ENCODE measurements around the gene ZNF519.

Gene ZNF519

DNA sequence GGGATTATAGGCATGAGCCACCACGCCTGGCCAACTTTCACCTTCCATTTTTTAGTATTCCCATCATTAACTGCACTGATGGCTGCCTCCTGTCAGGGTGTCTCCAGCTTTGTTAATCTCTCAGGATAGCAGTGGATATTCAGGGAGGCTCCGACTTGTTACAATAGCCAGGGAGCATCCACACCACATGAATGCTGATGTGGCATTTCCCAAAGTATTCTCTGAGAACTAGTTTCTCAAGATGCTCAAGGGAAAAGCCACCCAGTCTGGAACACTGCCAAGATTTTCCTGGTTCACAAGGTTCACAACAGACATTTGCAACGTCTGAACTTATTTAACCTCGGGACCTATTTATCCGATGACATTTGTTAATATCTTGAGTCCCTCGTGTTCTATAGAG, 33.8 kb downstream of the ZNF519 start:
- DNase-seq (ENCODE audit: low read depth in 2 of 2), result no peak

- no peak for DNase-seq (ENCODE audit: low read depth in 2 of 2)
Observed at GRCh38 chr18:14097761-14098160, 34.5 kb downstream of the ZNF519 start.

GRCh38 chr18:14093307-14093915, 38.8 kb downstream of the ZNF519 start:
- DNase-seq (ENCODE audit: low read depth in 2 of 2), result no peak

- DNase-seq (ENCODE audit: low read depth in 2 of 2), result no peak
Observed at GRCh38 chr18:14092625-14093306, 39.5 kb downstream of the ZNF519 start.

DNA sequence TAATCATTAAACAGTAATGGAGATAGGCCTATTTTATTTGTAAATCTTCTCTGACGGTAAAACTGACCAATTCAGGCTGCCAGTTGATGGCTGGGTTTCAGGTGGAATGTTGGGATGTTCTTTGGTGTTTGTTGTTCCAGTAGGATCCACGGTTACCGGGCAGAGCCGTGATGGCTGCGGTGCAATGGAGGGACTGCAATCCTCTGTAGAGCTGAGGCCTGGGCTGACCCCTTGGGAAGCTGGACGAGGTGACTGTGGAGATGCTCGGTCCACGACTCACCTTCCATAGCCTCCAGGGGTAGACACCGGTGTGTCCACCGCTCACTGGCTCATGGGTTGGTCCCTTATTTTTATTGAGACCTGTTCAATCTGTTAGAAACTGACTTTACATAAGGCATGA, 42.5 kb downstream of the ZNF519 start:
- DNase-seq (ENCODE audit: low read depth in 2 of 2), result no peak

- DNase-seq (ENCODE audit: low read depth in 2 of 2), result no peak
Observed at GRCh38 chr18:14089191-14089590, 43.0 kb downstream of the ZNF519 start.

DNA sequence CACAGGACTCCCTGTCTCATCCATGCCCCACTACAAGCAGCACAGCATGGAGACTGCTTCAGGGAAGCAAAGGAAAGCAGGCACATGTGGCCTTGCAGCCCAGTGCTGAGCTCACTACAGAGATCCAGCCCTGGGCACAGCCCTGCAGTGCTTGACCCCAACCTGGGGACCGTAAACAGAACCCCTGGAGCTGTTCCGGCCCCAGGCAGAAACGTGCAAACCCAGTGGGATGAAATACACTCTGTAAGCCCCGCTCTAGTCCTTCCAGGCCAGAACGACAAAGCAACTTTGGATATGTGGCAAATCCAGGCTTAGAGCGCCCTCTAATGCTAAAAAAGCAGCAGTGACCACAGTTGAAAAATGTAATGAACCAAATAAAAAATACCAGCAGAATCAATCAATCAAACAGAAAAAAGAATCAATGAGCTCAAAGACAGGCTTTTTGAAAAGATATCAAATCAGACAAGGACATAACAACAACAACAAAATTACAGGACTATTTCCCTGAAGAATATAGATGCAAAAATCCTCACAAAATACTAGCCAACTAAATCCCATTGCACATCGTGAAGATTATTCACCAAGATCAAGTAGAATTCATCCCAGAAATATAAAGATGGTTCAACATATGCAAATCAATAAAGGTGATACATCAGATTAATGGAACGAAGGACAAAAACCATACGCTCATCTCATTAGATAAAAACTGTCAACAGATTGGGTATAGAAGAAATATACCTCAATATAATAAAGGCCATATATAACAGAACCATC, 45.6 kb downstream of the ZNF519 start:
- no peak for DNase-seq (ENCODE audit: low read depth in 2 of 2)

DNA sequence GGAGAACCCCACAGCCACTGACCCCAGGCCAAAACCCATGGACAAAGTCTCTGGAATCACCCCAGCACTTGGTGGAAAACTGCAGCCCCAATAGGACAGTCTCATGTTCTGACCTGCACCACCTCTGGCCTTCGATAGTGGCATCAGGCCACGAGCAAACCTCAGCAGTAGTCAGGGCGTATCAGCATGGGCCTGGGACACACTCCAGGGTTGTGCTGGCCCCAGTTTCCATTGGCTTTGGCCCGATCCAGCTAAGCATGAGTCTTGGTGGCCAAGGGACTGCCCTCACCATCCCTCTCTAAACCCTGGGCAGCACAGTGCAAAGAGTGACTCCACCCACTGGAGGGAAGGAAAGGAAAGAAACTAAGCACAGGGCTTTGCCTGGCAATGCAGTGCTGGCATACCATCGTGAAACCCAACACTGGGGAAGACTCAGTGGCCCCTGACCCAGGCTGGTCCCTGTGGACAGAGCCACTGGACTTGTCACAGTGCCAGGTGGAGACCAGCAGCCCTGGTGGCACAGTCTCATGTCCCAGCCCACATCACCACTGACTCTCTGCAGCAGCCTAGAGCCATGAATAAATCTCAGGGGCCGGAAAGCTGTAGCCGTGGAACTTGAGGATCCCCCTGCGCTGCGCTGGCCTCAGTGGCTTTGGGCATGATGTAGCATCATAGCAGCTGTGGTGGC, 46.3 kb downstream of the ZNF519 start:
- no peak for DNase-seq (ENCODE audit: low read depth in 2 of 2)

DNA sequence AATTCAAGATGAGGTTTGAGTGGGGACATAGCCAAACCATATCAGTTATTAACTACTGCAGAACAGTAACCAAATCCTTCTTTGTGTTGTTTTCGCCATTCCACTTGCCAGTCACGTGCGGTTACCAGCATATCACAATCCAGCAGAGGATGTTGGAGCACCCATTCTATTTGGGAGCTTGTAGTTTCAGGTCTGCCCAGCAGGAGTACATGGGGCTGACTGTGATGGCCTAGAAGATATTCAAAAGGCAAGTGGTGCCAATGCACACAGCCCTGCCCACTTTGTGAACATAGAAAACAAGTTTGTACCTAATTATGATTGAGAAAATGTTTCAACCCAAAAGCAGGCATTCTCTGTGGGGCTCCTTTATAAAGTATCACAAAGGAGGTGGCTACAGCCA, 57.0 kb downstream of the ZNF519 start:
- DNase-seq (ENCODE audit: low read depth in 2 of 2), result no peak

DNA sequence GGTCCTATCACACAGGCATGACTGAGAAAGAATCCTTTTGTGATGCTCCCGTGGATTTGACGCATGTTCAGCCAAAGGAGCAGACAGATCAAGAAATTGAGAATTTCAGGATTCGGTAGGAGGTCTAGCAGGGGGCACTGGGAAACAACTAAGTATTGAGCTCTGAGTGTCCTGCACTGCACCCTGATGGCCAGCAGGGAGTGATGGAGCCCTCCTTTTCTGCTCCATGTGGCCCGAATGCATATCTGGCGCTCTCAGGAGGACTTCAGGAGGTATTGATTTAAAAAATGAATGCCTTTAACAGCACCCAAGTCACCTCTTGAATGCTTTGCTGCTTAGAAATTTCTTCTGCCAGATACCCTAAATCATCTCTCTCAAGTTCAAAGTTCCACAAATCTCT, 58.0 kb downstream of the ZNF519 start:
- no peak for DNase-seq (ENCODE audit: low read depth in 2 of 2)

DNA sequence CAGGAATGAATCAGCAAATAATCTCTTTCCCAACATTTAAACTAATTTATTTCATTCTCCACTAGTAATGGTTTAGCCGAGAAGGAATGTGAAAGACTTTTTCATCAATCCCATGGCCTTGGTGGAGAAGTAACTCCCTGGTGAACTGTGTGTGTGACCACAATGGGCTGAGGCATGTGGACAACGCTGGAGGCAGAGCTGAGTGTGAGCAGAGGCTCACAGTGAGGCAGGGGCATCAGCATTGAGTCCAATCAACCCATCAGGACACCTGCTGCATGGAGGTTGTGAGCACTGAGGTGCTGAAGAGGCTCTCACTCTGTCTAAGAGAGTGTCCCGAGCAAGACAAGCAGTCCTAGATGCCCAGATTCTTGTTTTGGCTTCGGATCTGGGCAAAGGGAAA, 78.6 kb downstream of the ZNF519 start:
- no peak for DNase-seq (ENCODE audit: low read depth in 2 of 2)

Measured in stimulated activated CD4-positive, alpha-beta T cell treated with anti-CD3 and anti-CD28 coated beads, Interleukin-1b, Interleukin-23, amount 100 ng/mL, for 4 hours (primary cell).